Measurements from ENCODE around the gene LIMA1.

GRCh38 chr12:50282721-50283228, 545 bp downstream of the LIMA1 start:
- TF ChIP-seq CTCF (IDR thresholded peaks at IDR 0.05) (no peak), POLR2A (IDR thresholded peaks at IDR 0.05) (no peak)

Measured in thyroid gland (tissue), 4 donors.